IPS-18a (cell line): ENCODE results near the gene SDHAF1.
"Not testable (repeated sequence)": the region's sequence is repeated elsewhere in the genome, so short reads cannot be mapped to it uniquely, and the experiment has no call there.

ENCODE experiments used
- H3K27ac ChIP-seq: one replicate; pipeline ENCODE4 v1.5.1; 2013; ENCODE audit warnings: low read length
- H3K27me3 ChIP-seq: one replicate; pipeline ENCODE4 v1.6.1; 2013; ENCODE audit warnings: mild to moderate bottlenecking, low read length; ENCODE audit not compliant: control insufficient read depth, insufficient read depth
- H3K36me3 ChIP-seq: one replicate; pipeline ENCODE4 v1.6.1; 2013; ENCODE audit warnings: low read depth, low read length; ENCODE audit not compliant: control insufficient read depth
- H3K4me1 ChIP-seq: one replicate; pipeline ENCODE4 v1.6.1; 2013; ENCODE audit warnings: low read depth, low read length; ENCODE audit not compliant: control insufficient read depth
- H3K4me3 ChIP-seq: one replicate; pipeline ENCODE4 v1.5.1; 2013; ENCODE audit warnings: low read length
- H3K9ac ChIP-seq: one replicate; pipeline ENCODE4 v1.6.1; 2013; ENCODE audit warnings: mild to moderate bottlenecking, low read length, moderate library complexity
- H3K9me3 ChIP-seq: one replicate; pipeline ENCODE4 v1.6.1; 2013; ENCODE audit warnings: low read depth, low read length; ENCODE audit not compliant: control insufficient read depth

Gene SDHAF1

GRCh38 chr19:35995048-35995993 lies at the start of gene SDHAF1:
SDHAF1 (plus strand) TSS chr19:35995188; CDS start chr19:35995275, 87 bp downstream.
- Histone ChIP-seq H3K36me3 (no peaks in the 10 kb centered on the region), H3K9ac (peak within 1 kb of the TSS; percentile 39), H3K27me3 (no peaks in the 10 kb centered on the region), H3K4me1 (no peaks in the 10 kb centered on the region), H3K27ac (no peak within 1 kb of the TSS), H3K4me3 (peak within 1 kb of the TSS; percentile 86), H3K9me3 (no peaks in the 10 kb centered on the region)

- H3K27me3 ChIP-seq: no peaks in the 10 kb centered on the region
Measured at GRCh38 chr19:35946203-35946602, 48.8 kb upstream of the SDHAF1 start.

GRCh38 chr19:35949131-35949530 lies 45.9 kb upstream of the SDHAF1 start:
- no peaks in the 10 kb centered on the region for H3K27me3 ChIP-seq
- no peaks in the 10 kb centered on the region for H3K9me3 ChIP-seq
- no peak overlapping the region for H3K27ac ChIP-seq
- peaks cover 3% of the 10 kb centered on the region for H3K4me1 ChIP-seq
- H3K4me3 ChIP-seq: no peak overlapping the region
- no peaks in the 10 kb centered on the region for H3K36me3 ChIP-seq
- no peak overlapping the region for H3K9ac ChIP-seq

More at GRCh38 chr19:35946203-35946602, 48.8 kb upstream of the SDHAF1 start:
- no peak overlapping the region for H3K9ac ChIP-seq
- H3K4me1 ChIP-seq: peaks cover 3% of the 10 kb centered on the region
- H3K4me3 ChIP-seq: no peak overlapping the region
- no peak overlapping the region for H3K27ac ChIP-seq
- H3K9me3 ChIP-seq: no peaks in the 10 kb centered on the region
- H3K36me3 ChIP-seq: no peaks in the 10 kb centered on the region

GRCh38 chr19:35955881-35956634 lies 38.9 kb upstream of the SDHAF1 start:
- H3K36me3 ChIP-seq: no peaks in the 10 kb centered on the region
- H3K4me3 ChIP-seq: no peak overlapping the region
- no peak overlapping the region for H3K27ac ChIP-seq
- no peak overlapping the region for H3K9ac ChIP-seq
- H3K9me3 ChIP-seq: no peaks in the 10 kb centered on the region
- peaks cover 39% of the 10 kb centered on the region for H3K27me3 ChIP-seq
- H3K4me1 ChIP-seq: no peaks in the 10 kb centered on the region

- peaks cover 39% of the 10 kb centered on the region for H3K27me3 ChIP-seq
- not testable (repeated sequence) for H3K9ac ChIP-seq, H3K9me3 ChIP-seq, H3K36me3 ChIP-seq, H3K4me3 ChIP-seq, H3K27ac ChIP-seq, H3K4me1 ChIP-seq
Measured at GRCh38 chr19:35957411-35957810, 37.6 kb upstream of the SDHAF1 start.

- H3K4me3 ChIP-seq: peak overlapping the region; percentile 24
- H3K9ac ChIP-seq: no peak overlapping the region
- H3K4me1 ChIP-seq: no peaks in the 10 kb centered on the region
- H3K36me3 ChIP-seq: no peaks in the 10 kb centered on the region
- H3K27me3 ChIP-seq: peaks cover 44% of the 10 kb centered on the region
- no peak overlapping the region for H3K27ac ChIP-seq
- no peaks in the 10 kb centered on the region for H3K9me3 ChIP-seq
Measured at GRCh38 chr19:35958660-35959039, 36.3 kb upstream of the SDHAF1 start.

GRCh38 chr19:35959040-35959967 lies 35.7 kb upstream of the SDHAF1 start:
- no peaks in the 10 kb centered on the region for H3K9me3 ChIP-seq
- peaks cover 44% of the 10 kb centered on the region for H3K27me3 ChIP-seq
- no peaks in the 10 kb centered on the region for H3K4me1 ChIP-seq
- no peaks in the 10 kb centered on the region for H3K36me3 ChIP-seq
- no peak overlapping the region for H3K27ac ChIP-seq
- H3K4me3 ChIP-seq: peak overlapping the region; percentile 24
- H3K9ac ChIP-seq: no peak overlapping the region

GRCh38 chr19:35959968-35960320 lies 35.0 kb upstream of the SDHAF1 start:
- Histone ChIP-seq H3K27ac (no peak overlapping the region), H3K9me3 (no peaks in the 10 kb centered on the region), H3K9ac (no peak overlapping the region), H3K27me3 (peaks cover 44% of the 10 kb centered on the region), H3K4me3 (no peak overlapping the region), H3K4me1 (no peaks in the 10 kb centered on the region), H3K36me3 (no peaks in the 10 kb centered on the region)

- Histone ChIP-seq H3K9ac (no peak overlapping the region), H3K9me3 (no peaks in the 10 kb centered on the region), H3K27ac (no peak overlapping the region), H3K4me3 (no peak overlapping the region), H3K4me1 (no peaks in the 10 kb centered on the region), H3K27me3 (peaks cover 44% of the 10 kb centered on the region), H3K36me3 (no peaks in the 10 kb centered on the region)
Measured at GRCh38 chr19:35960432-35960972, 34.5 kb upstream of the SDHAF1 start.

GRCh38 chr19:35963514-35963913 lies 31.5 kb upstream of the SDHAF1 start:
- Histone ChIP-seq H3K9ac (no peak overlapping the region), H3K4me1 (no peaks in the 10 kb centered on the region), H3K27me3 (peaks cover 36% of the 10 kb centered on the region), H3K27ac (no peak overlapping the region), H3K9me3 (no peaks in the 10 kb centered on the region), H3K36me3 (no peaks in the 10 kb centered on the region), H3K4me3 (no peak overlapping the region)

- Histone ChIP-seq H3K4me3 (no peak overlapping the region), H3K9me3 (no peaks in the 10 kb centered on the region), H3K27ac (no peak overlapping the region), H3K9ac (no peak overlapping the region), H3K4me1 (no peaks in the 10 kb centered on the region), H3K27me3 (peaks cover 11% of the 10 kb centered on the region), H3K36me3 (no peaks in the 10 kb centered on the region)
Measured at GRCh38 chr19:35966771-35967170, 28.2 kb upstream of the SDHAF1 start.
